GM18868 (cell line): Measurements from ENCODE around the gene TIGAR.

ENCODE experiments used
- ATAC-seq: cut with Tn5 transposase; IDR thresholded peaks from one replicate; pipeline ENCODE4 v1.9.1; 2021; ENCODE audit warnings: mild to moderate bottlenecking, moderate library complexity; ENCODE audit not compliant: unreplicated experiment

Gene TIGAR

DNA sequence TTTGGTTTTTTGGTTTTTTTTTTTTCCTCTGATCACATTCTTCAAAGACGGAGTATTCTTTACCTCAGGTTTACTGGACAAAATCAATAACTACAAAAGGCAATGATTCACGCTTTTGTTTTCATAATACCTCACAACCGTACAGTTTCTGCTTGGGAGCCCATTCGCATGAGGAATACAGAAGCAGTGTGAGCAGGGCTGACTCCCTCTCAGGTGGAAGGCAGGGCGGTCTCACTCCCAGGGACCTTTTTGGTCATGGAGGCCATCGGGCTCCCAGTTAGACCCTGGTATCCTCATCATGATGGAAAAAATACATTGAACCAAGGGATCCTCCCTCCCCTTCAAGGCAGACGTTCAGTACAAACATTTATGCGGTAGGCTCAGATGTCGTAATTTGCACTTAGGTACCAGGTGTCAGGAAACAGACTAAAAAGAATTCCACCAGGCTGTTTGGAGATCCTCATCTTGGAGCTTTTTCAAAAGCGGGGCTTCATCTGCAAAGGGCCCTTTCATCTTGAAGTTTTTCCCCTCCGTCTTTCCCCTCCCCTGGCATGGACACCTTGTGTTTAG lies 19.0 kb upstream of the TIGAR start:
- no peak for ATAC-seq

DNA sequence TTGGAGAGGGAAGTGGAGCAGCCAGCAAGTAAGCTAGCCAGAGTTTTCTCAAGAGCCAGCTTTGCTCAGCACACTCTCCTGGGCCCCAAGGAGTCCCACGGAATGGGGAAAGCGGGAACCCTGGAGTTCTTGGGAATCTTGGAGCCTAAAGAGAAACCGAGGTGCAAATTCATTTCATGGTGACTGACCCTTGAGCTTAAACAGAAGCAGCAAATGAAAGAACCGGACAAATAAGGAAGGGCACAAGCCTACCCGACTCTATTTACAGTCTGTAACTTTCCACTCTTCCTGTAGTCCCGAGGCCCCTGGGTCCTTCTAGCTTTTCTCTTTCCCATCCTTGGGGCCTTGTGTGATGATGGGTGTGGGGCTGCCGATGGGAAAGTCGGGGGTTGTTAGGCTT lies 18.1 kb upstream of the TIGAR start:
- no peak for ATAC-seq

DNA sequence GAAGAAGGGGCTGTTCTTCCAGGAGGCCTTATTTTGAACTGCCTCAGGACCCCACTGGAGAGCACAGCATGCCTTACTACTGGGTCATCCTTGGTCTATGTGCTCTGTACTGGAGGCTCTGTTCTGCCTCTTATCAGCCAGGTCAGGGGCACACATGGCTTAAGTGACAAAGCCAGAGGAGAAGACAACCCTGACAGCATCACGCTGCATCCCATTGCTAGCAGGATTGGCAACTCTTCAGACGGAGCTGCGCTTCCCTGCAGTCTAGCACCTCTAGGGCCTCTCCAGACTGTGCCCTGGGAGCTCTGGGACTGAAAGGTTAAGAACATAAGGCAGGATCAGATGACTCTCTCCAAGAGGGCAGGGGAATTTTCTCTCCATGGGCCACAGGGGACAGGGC lies 17.3 kb upstream of the TIGAR start:
- no peak for ATAC-seq

DNA sequence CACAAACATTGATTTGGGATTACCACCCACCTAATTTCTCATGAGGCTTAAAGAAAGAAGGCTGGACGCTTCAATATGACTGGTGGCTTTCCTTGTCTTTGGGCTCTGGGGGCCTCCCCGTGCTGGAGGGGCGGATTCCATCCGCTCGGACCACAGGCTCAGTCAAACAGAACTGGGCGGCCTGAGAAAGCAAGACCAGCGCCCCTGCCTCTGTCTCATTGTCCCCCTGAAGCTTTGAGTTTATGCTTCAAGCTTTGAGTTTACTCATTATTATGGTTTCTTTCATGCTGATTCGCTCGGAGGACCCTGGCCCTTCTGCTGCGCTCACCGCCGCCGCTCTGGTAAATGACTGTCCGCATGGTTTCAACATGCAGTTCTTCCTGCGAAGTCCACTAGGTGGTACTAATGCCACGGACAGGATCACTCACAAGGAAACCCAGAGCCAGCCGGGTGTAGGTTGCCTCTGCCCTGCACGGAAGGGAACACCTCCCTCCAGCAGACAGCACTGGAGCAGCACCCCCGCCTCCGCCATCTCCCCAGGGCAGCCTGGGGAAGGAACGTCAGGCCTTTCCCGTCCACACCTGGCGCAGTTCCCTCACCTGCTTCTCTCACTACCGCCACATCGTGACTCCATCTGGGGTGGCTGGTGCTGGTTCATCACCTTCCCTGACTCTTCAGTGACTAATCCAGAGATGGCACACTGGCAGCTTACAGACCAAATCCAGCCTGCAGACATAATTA lies 13.2 kb upstream of the TIGAR start:
- no peak for ATAC-seq

DNA sequence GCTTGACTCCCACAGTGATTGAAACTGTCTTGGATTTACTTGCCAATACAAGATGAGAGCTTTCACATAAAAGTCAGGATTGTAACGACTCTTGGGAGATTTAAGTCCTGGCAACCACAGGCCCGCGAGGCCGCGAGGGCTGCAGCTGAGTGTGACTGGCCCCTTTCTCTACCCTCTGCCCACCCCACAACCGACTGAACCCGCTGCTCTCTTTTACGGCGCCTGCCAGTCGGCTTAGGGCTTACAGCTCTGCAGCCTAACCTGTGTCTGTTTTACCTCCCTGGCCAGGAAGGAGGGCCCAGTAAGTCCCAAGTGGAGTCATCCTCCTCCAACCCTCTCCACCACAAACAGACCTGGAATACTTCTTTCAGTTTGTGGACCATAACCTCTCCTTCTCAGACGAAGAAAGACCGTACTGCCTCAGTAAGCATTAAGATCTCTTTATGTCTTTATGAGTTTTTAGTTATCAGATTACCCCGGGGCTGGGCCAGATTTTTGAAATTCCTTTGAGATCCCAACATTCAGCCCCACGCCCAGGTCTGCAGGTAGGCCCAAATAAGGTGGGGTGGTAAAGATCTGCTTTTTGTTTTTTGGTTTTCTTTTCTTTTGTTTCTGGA lies 12.6 kb upstream of the TIGAR start:
- ATAC-seq, result no peak

DNA sequence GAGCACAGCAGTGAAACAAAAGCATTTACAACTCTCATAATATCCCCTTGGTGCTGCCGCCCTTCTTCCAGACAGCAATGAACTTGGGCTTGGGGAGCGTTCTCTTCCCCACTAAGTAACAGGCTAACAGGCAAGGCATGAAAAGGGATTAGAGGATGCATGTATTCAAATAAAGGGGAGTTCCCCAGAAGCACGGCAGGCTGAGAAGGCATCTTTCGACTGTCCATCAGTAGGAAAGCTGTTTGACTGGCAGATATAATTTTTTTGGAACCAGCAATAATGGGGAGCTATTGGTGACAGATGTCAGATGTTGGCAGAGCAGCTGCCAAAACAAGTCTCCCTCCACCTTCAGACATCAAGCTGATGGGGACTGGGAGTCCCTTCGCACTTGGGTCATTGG lies 9.2 kb upstream of the TIGAR start:
- ATAC-seq, result no peak

DNA sequence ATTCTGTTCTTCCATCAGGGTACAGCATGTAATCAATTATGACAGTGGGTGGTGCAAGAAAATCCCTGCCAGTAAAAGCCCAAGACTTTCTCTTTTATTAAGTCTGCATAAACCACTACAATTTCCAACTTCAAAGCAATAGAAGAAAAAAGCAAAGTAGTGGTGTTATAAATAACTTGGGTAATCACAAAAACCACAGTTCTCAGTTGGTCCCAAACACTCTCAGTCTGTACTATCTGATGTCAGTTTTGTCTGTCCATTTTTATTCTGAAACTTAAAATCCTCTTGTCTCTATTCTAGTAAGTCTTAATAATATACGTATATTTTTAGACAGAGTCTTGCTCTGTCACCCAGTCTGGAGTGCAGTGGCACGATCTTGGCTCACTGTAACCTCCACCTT lies 8.8 kb upstream of the TIGAR start:
- ATAC-seq, result no peak

DNA sequence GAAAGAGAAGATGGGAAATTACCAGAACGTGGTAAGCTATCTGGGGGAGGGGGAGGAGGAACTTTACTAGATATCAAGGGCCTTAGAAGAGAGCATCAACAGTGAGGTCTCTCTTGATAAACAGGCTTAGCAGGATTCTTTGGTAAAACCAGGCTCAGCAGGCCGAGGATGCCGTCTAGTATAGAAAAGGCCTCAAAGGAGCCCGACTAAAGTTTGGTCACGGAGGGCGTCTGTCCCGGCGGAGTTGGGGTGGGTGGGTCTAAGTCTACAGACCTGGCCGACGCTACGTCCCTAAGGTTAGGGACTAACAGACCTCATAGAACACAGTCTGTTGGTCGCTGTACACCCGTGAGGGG lies 538 bp upstream of the TIGAR start:
- ATAC-seq, result peak; percentile 37

DNA sequence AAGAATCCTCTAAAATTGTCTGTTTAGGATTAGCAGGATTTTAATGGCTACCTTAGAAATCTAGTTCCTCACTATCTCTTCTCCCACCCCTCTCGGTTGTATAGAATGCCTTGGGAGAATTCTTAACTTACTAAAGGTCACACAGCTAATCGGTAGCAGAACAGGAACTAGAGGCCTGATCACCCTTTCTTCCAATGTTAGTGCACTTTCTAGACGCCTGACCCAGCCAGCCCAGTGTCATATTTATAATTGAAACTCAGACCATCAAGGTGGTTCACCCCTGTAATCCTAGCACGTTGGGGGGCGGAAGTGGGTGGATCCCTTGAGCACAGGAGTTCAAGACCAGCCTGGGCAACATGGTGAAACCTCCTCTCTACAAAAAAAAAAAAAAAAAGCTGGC lies 1.7 kb downstream of the TIGAR start:
- ATAC-seq, result no peak

DNA sequence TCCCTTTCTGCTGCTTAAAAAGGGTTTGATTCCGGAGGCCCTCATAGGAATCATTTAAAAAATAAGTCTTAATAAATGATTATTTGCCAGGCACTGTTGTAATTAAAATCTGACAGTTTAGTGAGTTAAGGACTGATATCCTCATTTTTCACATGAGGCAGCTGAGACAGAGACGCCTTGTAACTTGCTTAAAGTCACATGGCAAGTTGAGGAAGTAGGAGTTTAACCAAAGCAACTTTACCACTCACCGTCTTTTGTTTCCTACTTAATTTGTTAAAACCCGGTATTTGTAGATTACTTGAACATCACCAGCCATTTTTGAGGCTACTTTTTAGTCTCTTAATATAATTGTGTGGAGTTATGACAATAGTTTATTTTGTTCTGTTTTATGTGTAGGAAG lies 2.4 kb downstream of the TIGAR start:
- ATAC-seq, result no peak

DNA sequence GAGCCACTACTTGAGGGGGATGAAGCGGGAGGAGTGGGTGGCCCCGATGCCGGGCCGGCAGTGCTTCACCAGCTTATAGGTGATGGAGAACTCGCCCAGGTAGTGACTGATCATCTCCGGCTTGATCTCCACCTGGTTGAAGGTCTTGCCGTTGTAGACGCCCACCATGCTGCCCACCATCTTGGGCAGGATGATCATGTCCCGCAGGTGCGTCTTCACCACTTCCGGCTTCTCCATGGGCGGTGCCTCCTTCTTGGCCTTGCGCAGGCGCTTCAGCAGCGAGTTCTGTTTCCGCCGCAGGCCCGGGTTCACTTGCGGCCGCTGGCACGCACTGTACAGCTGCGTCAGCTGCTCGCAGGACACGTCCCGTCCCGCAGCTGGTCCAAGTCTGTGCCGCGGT lies 3.4 kb downstream of the TIGAR start:
- no peak for ATAC-seq

DNA sequence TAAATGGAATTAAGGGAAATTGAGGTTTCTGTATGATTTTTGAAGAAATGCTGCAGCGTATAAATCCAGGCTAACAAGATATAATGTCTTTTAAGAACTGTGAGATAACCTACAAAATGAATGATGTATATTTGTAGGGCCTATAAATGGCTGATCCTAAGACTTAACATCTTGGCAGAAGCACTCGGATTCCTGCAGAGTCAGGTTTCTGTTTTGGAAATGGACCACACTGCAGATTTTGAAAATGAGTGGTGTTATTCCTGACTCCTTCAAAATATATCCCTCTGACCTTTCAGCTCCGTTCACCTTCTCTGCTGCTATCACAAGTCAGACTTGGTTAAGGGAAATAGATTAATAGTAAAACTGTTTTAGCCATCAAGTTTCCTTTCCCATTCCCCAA lies 5.0 kb downstream of the TIGAR start:
- ATAC-seq, result no peak

DNA sequence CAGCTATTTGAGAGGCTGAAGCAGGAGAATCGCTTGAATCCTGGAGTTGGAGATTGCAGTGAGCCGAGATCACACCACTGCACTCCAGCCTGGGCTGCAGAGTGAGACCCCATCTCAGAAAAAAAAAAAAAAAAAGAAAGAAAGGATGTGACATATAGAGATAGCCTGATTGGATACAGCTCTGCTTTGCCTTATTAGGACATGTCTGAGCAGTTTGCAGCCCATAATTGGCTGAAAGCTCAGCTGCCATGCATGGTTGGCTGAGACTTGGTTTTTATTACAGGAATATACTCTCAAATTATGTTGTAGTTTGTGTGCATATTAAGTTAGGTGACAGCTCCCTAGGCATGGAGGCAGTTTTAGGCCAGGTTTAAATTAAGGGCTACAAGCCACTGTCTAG lies 6.3 kb downstream of the TIGAR start:
- no peak for ATAC-seq

DNA sequence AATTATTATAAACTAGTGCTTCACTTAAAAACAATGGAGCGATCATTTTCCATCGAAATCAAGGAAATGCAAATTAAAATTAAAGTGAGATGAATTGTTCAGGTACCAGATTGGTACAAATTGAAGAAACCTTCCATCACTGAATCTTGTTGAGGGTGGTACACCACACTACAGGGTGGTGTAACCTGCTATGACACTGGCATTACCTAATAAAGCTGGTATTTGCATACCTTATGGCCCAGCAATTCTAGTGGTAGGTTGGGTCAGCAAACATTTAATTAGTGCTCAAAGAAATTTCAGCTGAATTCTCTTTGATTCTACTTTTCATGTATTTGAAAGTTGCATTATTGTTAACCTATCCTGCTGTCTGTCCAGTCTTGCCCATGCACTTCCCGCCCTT lies 9.2 kb downstream of the TIGAR start:
- ATAC-seq, result no peak

DNA sequence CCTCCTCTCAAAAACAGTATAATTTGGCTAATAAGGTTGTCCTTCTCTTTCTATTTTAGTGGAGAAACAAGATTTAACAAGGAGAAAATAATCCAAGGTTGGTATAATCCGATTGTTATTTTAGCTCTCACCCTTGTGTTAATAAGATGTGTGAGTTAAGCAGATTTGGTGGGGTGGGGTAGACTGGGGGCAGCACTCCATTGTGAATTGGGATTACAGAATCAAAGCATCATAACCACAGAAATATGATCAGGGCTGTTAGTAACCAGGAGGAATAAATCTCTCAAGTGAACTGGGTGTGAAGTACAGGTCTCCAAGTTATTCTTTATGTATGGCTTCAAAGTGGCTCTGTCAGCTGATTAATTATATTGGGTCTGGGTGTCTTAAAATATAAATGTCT lies 10.2 kb downstream of the TIGAR start:
- no peak for ATAC-seq

DNA sequence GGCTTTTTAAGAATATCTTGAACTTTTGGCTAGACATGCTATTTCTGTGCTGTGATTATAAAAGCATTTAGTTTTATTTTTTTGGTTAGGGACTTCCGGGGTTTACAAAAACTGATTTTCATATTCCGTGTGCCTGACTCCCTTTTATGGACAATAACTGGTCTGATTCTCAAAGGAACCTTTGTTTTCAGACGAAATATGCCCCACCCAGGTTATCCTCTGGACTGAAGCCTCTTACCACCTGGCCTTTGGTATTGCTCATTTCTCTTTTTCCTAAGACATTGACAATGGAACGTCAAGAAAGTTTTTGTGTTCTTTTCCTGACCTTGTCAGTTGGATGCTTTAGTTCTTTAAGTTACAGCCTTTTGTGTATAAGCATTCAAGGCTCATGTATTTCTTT lies 10.8 kb downstream of the TIGAR start:
- ATAC-seq, result no peak

DNA sequence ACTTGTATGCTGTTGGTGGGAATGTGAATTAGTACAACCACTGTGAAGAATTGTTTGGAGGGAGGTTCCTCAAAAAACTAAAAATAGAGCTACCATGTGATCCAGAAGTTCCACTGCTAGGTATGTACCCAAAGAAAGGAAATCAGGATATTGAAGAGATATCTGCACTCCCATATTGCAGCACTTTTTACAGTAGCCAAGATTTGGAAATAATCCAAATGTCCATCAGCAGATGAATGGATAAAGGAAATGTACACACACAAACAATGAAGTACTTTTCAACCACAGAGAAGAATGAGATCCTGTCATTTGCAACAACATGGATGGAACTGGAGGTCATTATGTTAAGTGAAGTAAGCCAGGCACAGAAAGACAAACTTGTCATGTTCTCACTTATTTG lies 25.9 kb downstream of the TIGAR start:
- ATAC-seq, result no peak

DNA sequence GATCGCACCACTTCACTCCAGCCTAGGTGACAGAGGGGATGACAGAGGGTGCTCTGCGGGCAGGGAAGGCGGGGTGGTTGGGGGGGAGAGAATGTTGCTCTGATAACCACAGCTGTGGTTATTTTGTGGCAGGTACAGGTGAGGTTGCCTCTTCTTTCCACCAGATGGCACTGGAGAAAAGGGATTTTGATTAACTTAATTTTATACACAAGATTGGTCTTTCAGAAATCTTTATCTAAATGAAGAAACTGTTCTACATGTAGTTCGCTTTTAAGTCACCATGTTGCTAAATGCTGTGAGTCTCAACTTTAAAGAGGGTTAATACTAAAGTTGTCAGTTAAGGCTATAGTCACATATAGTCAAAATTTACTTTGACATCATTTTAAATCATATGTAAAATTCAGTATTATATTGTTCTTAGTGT lies 32.8 kb downstream of the TIGAR start:
- ATAC-seq, result no peak

DNA sequence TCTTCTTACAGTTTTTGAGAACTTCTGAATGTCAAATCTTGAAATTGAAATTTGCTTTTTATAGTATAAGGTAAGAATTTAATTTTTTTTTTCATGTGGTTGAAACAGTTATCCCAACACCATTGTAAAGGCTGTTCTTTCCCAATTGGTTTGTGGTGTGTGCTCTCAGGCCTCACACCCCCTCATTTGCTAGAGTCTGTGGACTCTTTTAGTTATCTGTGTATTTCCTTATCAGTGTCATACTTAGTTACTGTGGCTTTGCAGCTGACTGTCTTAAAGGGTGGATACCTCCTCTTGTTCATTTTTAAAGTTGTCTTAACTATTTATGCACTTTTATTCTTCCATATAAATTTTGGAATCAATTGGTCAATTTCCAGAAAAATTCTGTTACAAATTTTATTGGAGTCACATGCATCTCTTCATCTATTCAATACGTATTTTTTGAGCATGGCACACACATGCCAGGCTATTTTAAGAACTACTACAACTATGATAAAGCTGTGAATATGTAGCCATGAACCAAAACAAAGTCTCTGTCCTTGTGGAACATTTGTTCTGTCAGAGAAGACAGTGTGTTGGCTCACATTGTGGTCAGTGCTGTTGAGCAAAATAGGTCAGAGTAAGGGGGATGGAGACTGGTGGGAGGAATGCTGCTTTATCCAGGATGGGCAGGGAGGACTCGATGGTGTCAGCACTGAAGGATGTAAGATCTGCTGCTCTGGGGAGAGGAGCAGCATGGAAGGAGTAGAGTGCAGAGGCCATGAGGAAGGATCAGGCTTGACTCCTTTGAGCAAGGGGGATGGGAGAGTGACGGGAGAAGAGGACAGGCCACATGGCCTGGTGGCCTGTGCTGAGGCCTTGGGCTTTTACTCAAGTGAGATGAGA lies 34.4 kb downstream of the TIGAR start:
- ATAC-seq, result no peak

DNA sequence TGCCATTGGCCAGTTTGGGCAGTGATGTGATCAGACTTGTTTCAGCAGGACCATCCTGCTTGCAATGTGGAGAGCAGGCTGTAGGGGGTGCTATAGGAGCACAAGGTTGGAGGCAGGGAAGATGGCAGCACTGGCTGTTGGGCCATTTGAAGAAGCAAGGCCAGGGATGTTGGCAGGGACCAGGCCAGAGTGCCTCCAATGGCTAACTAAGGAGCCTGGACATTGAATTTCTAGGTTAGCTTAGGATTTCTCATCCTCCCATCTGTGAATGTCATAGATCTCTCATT lies 35.0 kb downstream of the TIGAR start:
- no peak for ATAC-seq

DNA sequence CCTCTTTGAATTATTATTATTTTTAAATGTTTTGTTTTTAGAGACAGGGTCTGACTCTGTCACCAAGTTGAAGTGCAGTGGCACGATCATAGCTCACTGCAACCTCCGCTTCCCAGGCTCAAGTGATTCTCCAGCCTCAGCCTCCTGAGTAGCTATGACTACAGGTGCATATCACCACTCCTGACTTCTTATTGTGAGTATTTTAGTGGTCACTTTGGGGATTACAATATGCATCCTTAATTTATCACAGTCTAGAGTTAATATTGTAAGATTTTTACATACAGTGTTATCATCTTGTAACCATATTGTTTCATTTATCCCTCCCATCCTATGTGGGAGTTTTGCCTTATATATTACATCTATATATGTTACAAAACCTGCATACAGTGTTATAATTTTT lies 45.1 kb downstream of the TIGAR start:
- ATAC-seq, result no peak

DNA sequence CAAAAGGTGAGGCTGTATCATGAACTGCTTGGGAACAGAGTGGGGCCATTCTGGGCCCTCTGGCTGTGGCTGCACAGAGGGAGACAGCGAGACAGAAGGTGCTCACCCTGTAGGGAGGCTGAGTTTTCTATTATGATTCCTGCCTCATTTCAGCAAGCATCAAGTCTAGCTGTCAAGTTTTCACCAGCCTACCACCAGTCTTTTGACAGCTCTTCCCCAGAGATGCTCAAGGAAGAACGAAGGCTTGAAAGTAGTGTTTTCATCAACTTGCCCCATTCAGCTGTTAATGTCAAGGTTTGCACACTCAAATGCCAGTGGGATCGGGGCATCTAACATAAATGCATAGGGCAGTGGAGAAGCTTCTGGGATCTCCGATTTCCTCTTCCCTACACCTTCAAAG lies 48.5 kb downstream of the TIGAR start:
- ATAC-seq, result no peak
